Measurements from ENCODE around the gene PGRMC1.
"Not testable (repeated sequence)": the region's sequence is repeated elsewhere in the genome, so short reads cannot be mapped to it uniquely, and the experiment has no call there.

Gene PGRMC1

GRCh38 chrX:119272882-119273419, 36.9 kb downstream of the PGRMC1 start:
- Histone ChIP-seq H3K36me3 (ENCODE audit: control insufficient read depth, insufficient read depth, low read length) (no peaks in the 10 kb centered on the region), H3K27me3 (replicated peaks; ENCODE audit: control insufficient read depth, insufficient read depth, low read length) (no peaks in the 10 kb centered on the region), H3K4me3 (replicated peaks; ENCODE audit: low read depth, low read length) (no peak overlapping the region)
- no peak for TF ChIP-seq CTCF (IDR thresholded peaks at IDR 0.05; ENCODE audit: insufficient read depth, low read length, poor library complexity, severe bottlenecking)
- DNase-seq (ENCODE audit: extremely low read depth, insufficient read length), result no peak

- peak; percentile 20 for DNase-seq (ENCODE audit: extremely low read depth, insufficient read length)
- no peaks in the 10 kb centered on the region for H3K36me3 ChIP-seq (ENCODE audit: control insufficient read depth, insufficient read depth, low read length)
- H3K4me3 ChIP-seq (replicated peaks; ENCODE audit: low read depth, low read length), result no peak overlapping the region
- TF ChIP-seq CTCF (IDR thresholded peaks at IDR 0.05; ENCODE audit: insufficient read depth, low read length, poor library complexity, severe bottlenecking), result peak; percentile 6
- no peaks in the 10 kb centered on the region for H3K27me3 ChIP-seq (replicated peaks; ENCODE audit: control insufficient read depth, insufficient read depth, low read length)
These were observed 37.5 kb downstream of the PGRMC1 start for GRCh38 chrX:119273420-119274192.

DNA sequence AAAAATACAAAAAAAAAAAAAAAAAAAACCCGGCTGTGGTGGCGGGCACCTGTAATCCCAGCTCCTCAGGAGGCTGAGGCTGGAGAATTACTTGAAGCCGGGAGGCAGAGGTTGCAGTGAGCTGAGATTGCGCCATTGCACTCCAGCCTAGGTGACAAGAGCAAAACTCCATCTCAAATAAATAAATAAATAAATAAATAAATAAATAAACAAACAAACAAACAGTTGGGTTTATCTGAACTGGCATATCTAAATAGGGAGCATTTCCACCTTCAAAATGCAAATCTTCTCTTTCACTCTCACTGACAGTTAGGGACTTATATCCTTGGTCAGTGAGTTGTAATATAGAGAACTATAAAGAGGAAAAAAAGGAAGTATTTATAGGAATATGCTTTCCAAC, 46.3 kb downstream of the PGRMC1 start:
- H3K36me3 ChIP-seq (ENCODE audit: control insufficient read depth, insufficient read depth, low read length); H3K4me3 ChIP-seq (replicated peaks; ENCODE audit: low read depth, low read length); DNase-seq (ENCODE audit: extremely low read depth, insufficient read length); H3K27me3 ChIP-seq (replicated peaks; ENCODE audit: control insufficient read depth, insufficient read depth, low read length): not testable (repeated sequence)

DNA sequence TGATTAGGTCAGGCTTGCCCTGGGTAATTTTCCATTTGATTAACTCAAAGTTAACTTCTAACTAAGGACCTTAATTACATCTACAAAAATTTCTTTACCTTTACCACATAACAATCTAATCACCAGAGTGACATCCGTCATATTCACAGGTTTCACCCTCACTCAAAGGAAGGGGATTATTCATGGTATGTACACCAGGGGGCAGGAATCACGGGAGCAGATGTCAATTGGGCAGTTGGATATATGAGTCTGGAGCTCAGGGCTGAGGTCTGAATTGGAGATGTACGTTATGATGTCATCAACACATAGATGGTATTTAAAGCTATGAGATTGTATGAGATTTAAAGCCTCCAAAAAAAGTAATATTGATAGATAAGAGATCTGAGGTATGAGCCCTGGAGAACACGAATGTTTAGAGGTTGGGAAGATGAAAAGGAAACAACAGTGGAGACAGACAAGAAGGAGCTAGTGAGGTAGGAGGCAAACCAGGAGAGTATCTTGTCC, 52.9 kb downstream of the PGRMC1 start:
- Histone ChIP-seq H3K36me3 (ENCODE audit: control insufficient read depth, insufficient read depth, low read length) (no peaks in the 10 kb centered on the region), H3K4me3 (replicated peaks; ENCODE audit: low read depth, low read length) (no peak overlapping the region), H3K27me3 (replicated peaks; ENCODE audit: control insufficient read depth, insufficient read depth, low read length) (no peaks in the 10 kb centered on the region)
- DNase-seq (ENCODE audit: extremely low read depth, insufficient read length), result no peak
- no peak for TF ChIP-seq CTCF (IDR thresholded peaks at IDR 0.05; ENCODE audit: insufficient read depth, low read length, poor library complexity, severe bottlenecking)

DNA sequence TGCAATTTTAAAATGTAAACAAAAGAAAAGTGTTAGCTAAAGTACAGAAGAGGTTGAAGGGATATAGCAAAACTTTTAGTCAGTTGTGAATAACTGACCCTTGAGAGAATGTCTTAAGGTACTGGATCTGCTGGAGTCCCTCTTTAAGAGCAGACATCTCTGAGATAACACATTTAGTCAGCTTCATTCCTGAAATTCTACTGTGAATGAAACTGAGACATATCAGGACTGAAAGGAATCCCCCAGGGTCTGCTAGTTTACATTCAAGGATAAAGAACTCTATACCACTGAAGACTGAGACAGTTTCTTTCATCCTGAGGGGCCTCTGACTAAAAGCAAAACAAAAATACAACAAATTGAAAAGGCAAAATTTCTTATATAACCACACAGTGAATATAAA, 54.4 kb downstream of the PGRMC1 start:
- no peak overlapping the region for H3K4me3 ChIP-seq (replicated peaks; ENCODE audit: low read depth, low read length)
- no peaks in the 10 kb centered on the region for H3K36me3 ChIP-seq (ENCODE audit: control insufficient read depth, insufficient read depth, low read length)
- no peak for TF ChIP-seq CTCF (IDR thresholded peaks at IDR 0.05; ENCODE audit: insufficient read depth, low read length, poor library complexity, severe bottlenecking)
- H3K27me3 ChIP-seq (replicated peaks; ENCODE audit: control insufficient read depth, insufficient read depth, low read length), result no peaks in the 10 kb centered on the region
- no peak for DNase-seq (ENCODE audit: extremely low read depth, insufficient read length)

GRCh38 chrX:119291246-119291645, 55.2 kb downstream of the PGRMC1 start:
- not testable (repeated sequence) for H3K4me3 ChIP-seq (replicated peaks; ENCODE audit: low read depth, low read length); H3K27me3 ChIP-seq (replicated peaks; ENCODE audit: control insufficient read depth, insufficient read depth, low read length); H3K36me3 ChIP-seq (ENCODE audit: control insufficient read depth, insufficient read depth, low read length); DNase-seq (ENCODE audit: extremely low read depth, insufficient read length)

Measured in GM06990 (cell line).